Activated CD4-positive, alpha-beta T cell treated with anti-CD3 and anti-CD28 coated beads, Interleukin-2, Interleukin-6, amounts not matched to agents 100 ng/mL and 50 ng/mL, durations not matched to agents 16 hours and 8 hours (primary cell): Measurements from ENCODE around the gene ATP6V1G1.

ENCODE experiments used
- DNase-seq: peaks from one replicate; pipeline ENCODE4 v3.0.0-alpha.2; 2020

The ATP6V1G1 gene

DNA sequence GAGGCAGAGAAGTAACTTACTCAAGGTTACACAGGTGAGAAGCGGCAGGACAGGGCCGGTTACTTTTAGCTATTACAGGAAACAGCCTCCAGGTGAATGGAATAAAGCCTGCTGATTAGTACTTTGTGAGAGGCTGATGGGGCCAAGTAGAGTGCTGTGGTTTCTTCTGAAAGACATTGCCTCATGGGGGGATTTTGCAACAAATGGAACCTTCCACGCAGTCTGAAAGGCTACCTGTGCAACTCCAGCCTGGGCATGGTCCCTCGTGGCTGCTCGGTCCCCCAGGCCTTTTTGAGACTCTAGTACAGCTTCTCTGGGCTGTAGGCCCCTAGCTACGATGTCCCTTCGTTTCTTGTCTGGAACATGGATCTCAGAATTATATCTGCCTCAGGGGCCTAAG lies 25.5 kb downstream of the ATP6V1G1 start:
- DNase-seq, result no peak

DNA sequence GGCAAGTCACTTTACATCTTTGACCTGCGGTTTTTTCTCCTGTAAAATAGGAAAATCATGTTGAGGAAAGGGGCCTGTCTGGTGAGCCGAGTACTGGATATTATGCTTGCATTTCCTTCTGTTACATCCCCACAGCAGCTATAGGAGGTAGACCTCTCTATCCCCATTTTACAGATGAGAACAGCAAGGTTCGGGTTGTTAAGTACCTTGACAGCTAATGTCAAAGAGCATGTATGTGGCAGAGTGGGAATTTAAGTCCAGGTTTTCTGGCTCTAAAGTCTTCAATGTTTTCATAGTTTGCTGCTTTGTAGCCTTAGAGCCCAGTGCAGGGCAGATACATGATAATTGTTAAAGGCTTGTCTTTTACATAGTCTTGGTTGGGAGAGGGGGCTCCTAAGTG lies 26.4 kb downstream of the ATP6V1G1 start:
- DNase-seq, result no peak

DNA sequence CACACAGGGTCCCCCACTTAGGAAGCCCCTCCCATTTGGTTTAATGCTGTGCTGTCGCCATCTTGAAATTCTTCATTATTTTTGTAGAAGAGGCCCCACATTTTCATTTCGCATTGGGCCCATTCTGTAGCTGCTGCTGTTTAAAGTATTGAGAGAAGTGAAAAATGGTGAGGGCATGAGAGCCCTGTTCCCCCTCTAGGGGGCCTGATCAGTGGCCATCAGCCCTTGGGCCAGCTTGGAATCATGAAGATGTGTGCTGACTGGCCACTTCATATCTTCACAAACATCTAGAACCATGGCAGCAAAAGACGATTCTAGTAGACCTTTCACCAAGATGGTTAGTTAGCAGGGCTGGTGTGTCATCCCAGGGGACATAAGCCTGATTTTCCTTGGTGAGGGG lies 26.8 kb downstream of the ATP6V1G1 start:
- no peak for DNase-seq

DNA sequence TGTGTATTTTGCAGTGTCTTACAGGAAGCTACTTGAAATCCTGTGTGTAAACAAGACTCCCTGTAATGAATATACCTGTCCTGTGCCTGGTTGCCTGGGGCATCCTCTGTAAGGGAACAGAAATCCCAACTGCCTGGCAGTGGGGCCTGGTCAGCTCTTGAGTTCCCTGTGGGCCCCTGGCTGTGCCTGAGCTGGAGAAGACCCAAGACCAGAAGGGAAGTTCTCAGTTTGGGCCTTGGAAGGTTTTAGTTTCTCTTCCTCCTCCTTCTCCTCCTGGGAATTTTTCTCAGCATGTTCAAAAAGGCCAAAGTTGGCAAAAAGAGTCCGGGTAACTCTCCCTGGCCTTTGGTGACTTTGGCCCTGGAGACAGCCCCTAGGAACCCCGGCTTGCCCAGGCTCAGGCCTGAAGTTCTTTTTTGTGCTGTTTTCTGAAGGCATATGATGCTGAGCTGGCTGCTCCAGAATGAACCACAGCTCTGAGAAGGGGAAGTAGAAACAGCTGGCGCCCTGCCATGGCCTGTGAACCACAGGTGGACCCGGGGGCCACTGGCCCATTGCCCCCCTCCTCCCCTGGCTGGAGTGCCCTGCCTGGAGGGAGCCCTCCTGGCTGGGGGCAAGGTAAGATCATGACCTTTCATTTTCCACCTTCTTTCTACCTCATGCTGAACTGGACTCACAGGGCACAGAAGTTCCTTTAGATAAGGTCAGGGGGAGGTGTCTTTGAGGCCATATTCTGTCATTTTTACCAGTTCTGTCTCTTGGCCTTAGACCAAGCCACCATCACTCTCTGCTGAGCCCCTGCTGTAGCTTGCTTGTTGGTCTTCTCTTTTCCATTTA lies 29.3 kb downstream of the ATP6V1G1 start:
- DNase-seq, result no peak

DNA sequence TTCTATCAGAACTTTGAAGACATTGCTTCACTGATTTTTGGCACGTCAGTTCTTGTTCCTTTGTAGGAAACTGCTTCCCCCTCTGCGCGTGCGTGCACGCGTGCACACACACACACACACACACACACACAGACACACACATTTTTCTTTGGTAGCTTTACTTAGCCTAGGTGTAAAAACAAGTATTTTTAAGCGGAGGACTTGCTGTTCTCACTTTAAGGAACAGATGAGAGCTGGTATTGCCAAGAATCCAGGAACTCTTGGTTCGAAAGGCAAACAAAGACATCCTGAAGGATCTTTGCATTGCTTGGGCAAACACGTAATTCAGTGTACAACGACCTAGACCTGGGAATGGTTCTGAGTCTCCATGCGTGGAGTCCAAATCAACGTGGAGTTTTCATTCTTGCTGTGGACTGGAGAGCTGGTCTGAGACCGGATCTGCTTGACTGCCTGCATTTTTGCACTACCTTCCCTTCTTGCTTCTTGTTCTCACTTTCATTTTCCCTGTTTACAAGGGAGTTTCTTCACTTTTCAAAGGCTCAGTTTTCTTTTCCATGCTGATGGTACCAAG lies 31.7 kb downstream of the ATP6V1G1 start:
- no peak for DNase-seq

DNA sequence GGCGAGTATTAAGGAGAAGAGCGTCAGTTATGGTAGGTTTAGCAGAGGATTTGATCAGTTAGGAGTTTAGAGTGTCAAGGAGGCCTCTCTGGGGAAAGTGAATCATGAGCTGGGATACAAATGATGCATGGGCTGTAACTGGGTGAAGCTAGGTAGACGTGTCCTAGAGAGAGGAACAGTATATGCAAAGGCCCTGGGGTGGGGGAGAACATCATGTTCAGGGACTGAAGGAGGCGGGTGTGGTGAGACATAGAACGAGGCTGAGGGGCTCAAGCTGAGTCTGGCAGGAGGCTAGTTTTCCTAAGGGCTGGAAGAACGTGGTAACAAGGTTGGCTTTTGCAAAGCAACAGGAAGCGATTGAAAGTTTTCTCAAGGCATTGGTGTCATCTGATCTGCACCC lies 34.0 kb downstream of the ATP6V1G1 start:
- no peak for DNase-seq

DNA sequence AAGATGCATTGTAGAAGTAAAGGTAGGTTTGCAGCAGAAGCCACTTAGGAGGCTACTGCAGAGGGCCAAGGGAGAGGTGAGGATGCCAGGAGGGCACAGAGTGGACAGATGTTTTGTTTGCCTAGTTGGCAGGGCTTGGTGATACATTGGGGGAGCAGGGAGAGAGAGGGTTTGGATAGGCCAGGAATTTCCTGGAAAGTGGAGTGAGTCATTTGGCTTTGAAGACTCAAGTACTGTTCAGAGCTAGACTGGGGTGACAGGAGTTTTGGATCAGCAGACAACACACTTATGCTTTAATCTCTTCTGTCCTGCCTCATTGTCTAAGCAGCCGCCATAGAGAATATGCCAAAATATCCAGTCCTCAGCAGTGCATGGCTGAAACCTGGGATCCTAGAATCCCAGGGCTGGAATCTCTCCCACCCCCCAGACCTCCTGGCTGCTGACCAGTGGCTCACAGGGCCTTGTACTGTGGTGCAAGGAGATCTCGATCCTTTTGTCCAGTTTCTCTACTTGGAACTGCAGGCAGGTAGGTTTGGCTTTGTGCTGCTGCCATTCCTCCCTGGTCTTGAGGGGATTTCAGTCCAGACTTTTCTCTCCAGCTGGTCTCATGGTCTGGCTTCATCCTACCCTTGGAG lies 34.5 kb downstream of the ATP6V1G1 start:
- no peak for DNase-seq

DNA sequence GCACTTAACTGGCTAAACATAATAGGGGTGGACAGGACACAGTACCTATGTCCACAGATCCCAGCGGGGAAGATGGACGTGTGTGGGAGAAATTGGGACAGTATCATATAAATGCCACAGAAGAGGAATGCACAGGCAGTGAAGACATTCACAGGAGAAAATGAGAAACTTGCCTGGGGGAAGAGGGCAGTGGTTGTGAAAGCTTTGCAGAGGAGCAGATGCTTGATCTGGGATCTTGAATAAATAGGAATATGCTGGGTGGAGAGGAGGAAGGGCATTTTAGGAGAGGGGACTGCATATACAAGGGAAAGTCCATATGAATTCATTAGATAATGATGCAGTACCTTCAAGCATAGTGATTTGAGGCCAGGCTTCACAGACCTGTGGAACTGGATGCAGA lies 37.1 kb downstream of the ATP6V1G1 start:
- no peak for DNase-seq

DNA sequence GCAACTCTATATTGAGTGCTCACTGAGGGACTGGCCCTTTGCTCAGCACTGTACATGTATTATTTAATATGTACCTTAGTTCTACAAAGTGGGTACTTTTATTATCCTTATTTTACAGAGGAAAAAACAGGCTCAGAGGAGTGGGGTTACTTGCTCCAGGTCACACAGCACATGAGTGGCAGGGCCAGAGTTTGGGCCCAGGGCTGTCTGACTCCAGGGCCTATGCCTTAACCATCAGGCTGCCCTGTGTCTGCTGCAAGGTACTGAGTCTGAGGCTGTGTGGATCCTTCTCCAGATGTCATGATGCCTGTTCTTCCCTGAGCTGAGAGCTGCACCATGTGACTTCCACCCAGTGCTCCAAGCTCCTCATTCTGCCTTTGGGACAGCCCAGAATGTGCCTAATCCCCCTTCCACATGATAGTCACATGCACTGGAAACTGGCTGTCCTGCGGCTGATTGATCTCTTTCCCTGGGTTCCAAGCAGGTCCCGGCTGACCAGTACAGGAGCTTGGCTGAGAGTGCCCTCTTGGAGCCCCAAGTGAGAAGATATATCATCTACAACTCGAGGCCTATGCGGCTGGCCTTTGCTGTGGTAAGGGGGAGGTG lies 38.9 kb downstream of the ATP6V1G1 start:
- no peak for DNase-seq

DNA sequence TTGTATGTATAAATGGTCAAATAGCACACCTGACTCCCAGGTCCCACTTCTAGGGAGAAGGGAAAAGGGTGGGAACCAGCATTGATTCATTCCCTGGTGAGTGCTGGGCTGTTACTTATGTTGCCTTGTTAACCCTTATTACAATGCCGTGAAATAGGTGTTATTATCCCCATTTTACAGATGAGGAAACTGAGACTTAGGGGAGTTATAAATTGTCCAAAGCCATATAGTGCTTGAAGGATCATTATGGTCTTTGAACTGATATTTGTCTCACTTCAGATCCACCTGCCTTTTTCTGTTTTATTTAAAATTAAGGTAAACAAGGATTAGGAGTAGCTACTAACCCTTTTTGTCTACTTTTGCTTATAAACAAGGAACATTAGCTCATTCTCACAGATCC lies 40.0 kb downstream of the ATP6V1G1 start:
- no peak for DNase-seq

DNA sequence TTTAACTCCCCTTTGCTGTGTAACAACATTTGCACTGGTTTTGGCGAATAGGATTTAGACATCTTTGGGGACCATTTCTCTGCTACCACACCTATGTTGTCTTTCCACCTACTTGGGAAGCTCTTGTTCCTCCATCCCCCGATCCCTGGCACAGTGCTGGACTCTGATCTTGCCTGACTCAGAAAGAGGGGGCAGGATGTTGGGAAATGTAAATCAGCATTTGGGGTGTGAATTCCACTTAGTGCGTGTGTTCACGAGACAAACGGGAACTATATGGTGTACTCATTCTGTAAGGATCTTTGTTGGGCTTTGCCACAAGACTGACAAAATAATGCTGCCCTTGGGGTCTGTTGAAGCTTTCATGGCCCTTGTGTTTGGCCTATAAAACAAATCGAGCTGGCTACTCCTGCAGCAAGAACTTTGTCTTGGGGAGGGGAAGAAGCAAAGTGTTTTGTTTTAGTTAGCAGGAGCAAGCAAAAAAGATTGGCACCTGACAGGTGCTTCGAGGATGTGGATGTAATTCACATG lies 42.1 kb downstream of the ATP6V1G1 start:
- DNase-seq, result no peak

DNA sequence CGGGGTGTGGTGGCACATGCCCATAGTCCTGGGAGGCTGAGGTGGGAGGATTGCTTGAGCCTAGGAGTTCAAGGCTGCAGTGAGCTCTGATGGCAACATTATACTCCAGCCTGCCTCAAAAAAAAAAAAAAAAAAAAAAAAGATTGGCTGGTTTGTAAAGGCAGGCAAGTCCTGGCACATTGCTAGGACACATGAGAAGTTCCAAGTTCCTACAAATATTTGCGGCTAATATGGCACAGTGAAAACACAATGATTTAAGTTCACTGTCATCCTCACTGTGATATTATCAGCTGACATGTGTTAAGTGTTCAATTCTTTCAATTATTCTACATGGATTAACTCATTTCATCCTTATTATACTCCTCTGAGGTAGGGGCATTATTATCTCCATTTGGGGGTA lies 43.6 kb downstream of the ATP6V1G1 start:
- DNase-seq, result no peak

DNA sequence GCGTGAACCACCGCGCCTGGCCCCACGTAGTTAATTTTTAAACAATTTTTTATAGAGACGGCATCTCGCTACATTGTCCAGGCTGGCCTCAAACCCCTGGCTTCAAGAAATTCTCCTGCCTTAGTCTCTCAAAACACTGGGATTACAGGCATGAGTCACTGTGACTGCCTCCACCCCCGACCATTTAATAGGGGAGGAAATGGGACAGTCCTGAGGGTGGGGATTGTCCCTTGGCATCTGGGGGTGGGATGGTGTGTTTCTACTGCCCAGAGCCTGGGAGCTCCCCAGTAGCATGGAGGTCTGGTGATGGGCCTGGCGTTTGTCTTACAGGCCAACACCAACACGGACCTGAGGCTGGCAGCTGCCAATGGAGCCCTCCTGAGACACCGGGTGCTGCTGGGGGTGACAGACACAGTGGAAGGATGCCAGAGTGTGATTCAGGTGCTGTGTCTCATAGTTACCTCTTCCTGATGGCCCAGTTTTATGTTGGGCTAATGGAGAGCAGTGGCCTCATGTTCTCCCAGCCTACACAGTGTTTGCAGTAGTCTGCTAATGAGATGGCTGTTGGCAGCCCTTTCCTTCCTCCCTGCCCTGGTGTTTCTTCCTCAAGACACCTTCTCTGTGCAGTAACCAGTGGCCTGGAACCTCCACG lies 46.0 kb downstream of the ATP6V1G1 start:
- no peak for DNase-seq

DNA sequence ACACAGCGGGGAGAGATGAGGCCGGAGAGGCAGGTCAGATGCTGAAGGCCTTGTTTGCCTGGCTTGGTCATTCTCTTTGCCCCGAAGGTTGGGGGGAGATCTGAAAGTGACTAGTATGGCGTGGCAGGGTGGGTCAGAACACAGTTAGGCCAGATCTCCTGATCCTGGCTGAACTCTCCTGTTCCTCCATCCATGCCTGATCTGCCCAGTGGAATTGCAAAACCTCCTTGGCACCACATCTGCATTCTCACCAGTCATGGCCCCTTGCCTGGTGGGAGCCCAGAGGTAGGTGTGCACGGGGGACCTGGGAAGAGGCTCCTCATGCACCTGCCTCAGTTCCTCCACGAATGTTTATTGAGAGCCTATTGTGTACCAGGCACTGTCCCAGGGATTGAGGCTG lies 46.8 kb downstream of the ATP6V1G1 start:
- no peak for DNase-seq

DNA sequence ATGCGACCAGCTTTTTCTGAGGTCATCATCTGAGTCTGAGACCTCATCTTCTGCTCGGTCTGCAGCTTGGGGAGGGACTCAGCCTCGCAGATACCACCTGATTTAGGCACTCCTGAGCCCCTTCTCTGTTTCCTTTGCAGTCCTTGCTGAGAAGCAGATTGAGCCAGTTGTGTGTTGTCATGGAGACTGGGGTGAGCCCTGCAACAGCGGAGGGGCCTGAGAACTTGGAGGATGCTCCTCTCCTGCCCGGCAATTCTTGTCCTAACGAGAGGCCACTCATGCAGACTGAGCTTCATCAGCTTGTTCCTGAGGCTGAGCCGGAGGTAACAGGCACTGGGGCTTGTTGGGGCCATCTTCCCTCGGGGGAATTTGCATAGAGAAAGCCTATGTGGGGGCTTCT lies 50.8 kb downstream of the ATP6V1G1 start:
- DNase-seq, result no peak

DNA sequence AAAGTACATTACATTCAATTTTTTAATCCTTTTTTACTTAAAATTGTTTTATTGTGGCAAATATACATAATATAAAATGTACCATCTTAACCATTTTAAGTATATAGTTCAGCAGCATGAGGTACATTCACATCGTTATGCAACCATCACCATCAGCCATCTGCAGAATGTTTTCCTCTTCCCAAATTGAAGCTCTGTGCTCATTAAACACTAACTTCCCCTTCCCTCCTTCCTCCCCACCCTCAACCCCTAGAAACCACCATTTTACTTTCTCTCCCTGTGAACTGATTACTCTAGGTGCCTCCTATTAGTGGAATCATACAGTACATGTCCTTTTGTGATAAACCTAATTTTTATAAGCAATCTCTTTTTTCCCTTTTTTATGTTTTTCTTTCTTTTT lies 54.4 kb downstream of the ATP6V1G1 start:
- no peak for DNase-seq

DNA sequence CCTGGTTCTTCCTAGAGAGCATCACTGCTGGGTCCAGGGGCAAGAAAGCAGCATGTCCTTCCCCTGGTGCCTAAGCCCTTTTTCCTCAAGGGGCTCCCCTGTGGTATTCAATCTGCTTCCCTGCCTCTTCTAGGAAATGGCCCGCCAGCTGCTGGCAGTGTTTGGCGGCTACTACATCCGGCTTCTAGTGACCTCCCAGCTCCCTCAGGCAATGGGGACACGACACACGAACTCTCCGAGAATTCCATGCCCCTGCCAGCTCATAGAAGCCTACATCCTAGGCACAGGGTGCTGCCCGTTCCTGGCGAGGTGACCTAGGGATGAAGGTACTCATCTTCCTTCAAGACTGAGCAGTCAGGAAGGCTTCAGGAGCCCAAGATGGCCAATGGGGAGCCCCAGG lies 55.4 kb downstream of the ATP6V1G1 start:
- DNase-seq, result no peak

DNA sequence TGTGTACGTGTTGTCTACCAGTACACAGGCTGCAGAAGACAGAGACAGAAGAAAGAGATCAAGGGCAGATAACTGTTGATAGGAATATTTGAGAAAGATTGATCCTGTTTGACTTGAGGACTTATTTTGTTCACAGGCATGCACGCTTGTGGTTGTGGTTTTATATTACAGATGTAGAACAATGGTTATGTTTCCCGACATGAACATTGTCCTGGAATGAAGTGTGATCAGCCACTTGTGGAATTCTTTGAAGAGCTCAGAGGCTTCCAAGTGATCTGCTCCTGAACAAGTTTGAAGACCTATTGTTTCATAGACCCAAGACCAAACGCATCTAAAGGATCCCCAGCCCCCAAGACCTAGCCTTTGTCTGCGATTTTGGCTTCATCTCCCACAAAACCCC lies 56.3 kb downstream of the ATP6V1G1 start:
- DNase-seq, result no peak
